HG02973 (cell line): ENCODE data around the gene GPM6B.

Source experiments
- ATAC-seq: cut with Tn5 transposase; IDR thresholded peaks from one replicate; pipeline ENCODE4 v1.9.1; 2021; ENCODE audit warnings: moderate library complexity; ENCODE audit not compliant: unreplicated experiment

Gene GPM6B

DNA sequence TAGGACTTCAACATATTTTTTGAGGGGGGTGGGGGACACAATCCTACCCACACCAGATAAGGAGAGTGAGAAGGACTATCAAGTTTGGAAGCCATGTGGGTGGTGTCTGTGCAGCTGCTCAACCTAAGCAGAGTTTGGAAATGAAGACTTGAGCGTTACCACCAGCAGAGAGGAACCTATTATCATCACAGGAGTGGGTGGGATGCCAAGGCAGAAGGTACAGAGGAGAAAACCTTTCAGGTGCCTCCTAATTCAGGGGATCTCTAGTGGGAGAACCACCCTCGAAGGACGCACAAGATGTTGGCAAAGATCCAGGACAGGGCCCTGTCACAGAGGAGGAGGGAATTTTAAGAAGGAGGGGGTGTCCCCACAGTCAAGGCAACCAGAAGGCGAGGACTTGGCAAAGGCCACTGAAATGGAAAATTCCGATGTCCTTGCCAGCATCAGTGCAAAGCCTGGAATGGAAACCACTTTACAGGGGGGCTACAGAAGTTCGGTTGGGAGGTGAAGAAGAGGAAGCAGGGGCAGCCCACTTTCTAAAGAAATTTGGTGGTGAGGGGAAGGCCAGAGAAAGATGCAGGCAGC is 8.4 kb upstream of the GPM6B start:
- no peak for ATAC-seq

DNA sequence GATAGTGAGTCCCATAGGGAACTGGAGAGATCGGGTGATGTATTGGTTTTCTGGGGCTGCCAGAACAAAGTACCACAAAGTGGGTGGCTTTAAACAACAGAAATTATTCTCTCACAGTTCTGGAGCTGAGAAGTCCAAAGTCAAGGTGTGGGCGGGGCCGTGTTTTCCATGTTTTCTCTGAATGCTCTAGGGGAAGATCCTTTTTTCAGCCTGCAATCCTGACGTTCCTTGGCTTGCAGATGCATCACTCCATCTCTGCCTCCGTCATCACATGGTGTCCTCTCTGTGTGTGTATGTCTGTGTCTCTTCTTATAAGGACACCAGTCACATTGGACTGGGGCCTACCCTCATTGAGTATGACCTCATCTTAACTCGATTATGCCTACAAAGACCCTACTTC is 7.9 kb upstream of the GPM6B start:
- no peak for ATAC-seq

GRCh38 chrX:13821738-13822137 is 4.8 kb upstream of the GPM6B start:
- no peak for ATAC-seq

GRCh38 chrX:13816176-13816575 is 717 bp downstream of the GPM6B start:
- no peak for ATAC-seq

DNA sequence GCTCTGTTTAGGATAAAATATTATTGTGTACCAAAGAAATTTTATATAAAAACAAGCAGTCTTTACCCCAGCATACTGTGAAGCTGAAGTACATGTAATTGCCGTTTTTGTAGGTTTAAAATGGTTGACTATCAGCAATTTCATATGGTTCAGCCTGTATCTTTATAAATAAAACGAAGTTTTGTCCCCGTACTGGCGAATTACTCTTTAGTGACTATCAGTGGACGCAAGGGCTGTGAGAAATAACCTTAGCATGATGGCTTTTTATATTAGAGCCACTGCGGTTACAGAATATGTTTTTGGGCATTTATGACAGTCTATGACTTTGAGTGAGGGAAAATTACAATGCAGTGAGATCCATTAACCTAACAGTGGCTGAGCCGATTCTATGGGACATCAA is 1.2 kb downstream of the GPM6B start:
- no peak for ATAC-seq

GRCh38 chrX:13808865-13809264 is 8.0 kb downstream of the GPM6B start:
- no peak for ATAC-seq

DNA sequence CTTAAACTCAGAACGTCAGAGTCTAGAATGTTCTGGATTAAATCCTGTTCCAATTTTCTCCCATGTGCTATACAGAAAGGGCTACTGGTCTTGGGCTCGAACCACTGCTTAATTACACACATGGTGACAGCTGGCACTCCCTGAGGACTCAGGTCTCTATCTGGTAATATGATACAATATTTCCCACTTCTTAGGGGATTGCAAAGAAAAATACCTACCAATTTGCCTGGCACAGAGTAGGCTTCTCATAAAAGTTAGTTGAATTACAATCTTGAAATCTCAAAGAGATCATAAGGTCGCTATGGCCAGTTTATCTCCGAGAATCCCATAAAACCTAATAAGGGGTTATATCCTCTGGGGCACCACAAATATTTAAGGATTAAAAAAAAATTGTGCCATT is 8.6 kb downstream of the GPM6B start:
- no peak for ATAC-seq

DNA sequence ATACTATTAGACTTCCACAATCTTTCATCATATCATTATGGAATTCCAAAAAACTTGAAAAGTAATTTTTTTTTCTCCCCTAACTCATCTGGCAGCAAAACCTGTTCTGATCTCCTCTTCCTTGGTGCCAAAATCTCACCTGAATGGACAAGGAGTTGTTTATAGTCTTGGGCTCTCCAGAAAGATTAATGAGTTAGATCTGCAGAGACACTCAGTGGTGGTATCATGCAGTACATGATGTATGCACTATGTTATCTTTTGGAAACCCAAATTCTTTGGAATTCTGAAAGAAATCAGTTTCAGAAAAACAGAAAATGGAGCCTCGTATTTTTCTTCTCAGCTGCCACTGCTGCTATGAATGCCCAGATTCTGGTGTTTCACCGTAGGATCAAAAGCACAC is 11.7 kb downstream of the GPM6B start:
- ATAC-seq: no peak

GRCh38 chrX:13803116-13803515 is 13.8 kb downstream of the GPM6B start:
- ATAC-seq: no peak

- no peak for ATAC-seq
Observed at GRCh38 chrX:13798184-13798583, 18.7 kb downstream of the GPM6B start.

DNA sequence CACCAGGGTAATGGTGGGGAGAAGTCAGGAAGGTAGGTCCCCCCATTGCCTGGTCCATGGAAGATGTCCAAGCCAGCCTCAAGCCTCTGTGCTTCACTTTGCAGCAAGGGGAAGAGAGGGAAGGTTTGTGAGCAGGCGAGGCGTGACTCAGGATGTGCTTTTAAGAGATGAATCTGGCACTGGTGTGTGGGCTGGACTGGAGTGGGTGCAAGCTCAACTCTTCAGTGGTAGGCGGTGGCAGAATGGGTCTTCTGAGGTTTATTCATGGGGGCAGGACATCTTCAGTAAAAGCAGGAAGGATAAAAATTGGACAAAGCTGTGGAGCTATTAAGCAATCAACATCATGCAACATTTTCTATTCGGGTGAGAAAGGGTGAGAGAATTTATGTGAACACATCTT is 19.4 kb downstream of the GPM6B start:
- no peak for ATAC-seq

DNA sequence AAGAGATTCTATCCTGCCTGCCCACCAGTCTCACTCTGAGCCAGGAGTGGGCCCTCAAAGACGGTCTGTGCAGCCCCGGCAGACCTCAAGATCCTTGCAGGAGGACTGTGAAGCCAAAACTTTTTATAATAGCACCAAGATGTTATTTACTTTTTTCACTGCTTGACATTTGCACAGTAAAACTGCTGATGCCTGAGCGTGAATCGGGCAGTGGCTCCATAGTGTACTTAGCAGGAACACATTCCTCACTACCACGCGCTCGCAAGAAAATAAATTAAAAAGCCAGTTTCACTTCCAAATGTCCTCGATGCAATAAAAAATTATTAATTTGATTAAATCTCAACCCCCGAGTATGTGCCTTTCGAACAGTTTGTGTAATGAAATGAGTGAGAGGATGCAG is 22.5 kb downstream of the GPM6B start:
- ATAC-seq: no peak

GRCh38 chrX:13793897-13794296 is 23.0 kb downstream of the GPM6B start:
- ATAC-seq: no peak

DNA sequence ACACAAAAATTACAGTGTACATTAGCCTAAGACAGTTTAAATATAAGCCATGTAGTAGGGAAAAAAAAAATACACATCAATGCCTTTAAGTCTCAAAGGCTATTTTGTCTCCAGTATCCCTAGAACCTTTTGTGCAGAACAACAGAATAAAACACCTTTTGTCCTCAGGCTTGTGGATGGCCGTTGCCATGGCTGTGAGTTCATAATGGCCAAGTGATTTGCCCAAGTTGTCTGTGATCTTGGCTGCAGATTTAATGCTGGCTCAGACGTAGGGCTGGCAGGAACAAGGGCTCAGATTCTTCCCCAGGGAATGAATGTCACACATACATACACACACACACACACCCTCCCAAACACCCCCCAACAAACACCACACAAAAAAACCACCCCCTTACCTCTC is 25.3 kb downstream of the GPM6B start:
- ATAC-seq: no peak

DNA sequence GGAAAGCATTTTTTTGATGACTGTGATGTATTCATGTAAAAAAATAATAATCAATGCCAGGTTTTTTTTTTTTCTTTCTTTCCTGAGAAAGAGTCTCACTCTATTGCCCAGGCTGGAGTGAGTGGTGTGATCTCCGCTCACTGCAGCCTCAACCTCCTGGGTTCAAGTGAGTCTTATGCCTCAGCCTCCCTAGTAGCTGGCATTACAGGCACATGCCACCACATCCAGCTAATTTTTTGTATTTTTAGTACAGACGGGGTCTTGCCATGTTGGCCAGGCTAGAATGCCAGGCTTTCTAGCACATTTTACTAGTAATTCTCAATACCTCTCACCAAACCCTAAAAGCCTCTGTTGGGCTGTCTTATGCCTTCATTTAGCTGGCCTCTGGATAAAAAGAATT is 25.7 kb downstream of the GPM6B start:
- no peak for ATAC-seq

DNA sequence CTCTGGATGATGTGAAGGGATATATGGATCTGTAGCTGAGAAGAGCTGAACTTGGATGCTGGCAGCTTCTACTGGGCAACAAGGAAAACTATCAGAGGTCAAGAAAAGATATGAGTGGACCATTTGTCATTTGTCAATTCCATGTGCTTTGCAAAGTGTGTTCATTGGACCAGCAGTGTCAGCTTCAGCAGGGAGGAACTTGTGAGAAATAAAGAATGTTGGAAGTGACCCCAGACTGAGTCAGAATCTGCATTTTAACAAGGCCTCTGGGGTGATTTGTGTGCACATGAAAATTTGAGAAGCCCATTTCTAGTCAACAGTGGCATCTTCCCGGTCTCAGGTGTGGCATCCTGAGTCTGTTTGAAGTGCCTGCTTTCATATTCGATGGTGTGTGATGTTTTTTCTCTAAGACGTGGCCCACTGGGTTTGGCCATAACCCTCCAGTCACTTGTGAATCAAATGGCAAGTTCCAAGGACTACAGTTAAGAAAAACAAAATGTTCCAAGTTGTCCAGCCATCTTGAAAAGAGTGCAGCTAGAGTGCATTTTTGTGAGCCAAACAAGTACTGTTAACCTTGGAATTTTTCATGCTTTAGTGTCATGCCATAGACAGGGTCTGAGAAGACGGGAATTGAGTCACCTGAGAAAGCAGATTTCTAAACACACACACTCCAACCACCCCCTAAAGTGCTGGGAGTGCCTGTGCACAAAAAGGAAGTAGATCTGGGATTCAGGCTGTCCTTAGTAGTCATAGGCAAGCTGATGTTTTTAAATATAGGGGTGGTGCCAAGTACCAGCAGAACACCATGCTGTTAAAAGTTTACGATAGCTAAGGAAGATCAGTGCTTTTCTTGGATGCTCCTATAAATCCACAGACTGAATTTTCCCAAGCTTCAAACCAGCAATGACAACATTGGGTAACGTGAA is 26.4 kb downstream of the GPM6B start:
- ATAC-seq: no peak

GRCh38 chrX:13786048-13786447 is 30.8 kb downstream of the GPM6B start:
- no peak for ATAC-seq

GRCh38 chrX:13780868-13781427 is 35.9 kb downstream of the GPM6B start:
- no peak for ATAC-seq

GRCh38 chrX:13778916-13779315 is 38.0 kb downstream of the GPM6B start:
- ATAC-seq: no peak

GRCh38 chrX:13776387-13776786 is 40.5 kb downstream of the GPM6B start:
- no peak for ATAC-seq

GRCh38 chrX:13775837-13776236 is 41.1 kb downstream of the GPM6B start:
- ATAC-seq: no peak

- ATAC-seq: no peak
Observed at GRCh38 chrX:13774696-13775095, 42.2 kb downstream of the GPM6B start.
